Mononuclear cell (primary cell): ENCODE data around the gene PPP4R2. TPM values are rescaled to one million over a fixed set of nuclear protein-coding genes. Genes with fewer than 3 reads are reported as not detected.
"Not testable (repeated sequence)": the region's sequence is repeated elsewhere in the genome, so short reads cannot be mapped to it uniquely, and the experiment has no call there.

Experiments used
- H3K27me3 ChIP-seq: 2 replicates; pipeline ENCODE4 v1.6.0; 2011; ENCODE audit warnings: low read length, control low read depth; ENCODE audit not compliant: insufficient read depth
- H3K4me1 ChIP-seq: 2 replicates; pipeline ENCODE4 v1.5.1; 2011; ENCODE audit warnings: mild to moderate bottlenecking, low read length, control low read depth; ENCODE audit not compliant: insufficient read depth
- H3K4me3 ChIP-seq: 2 replicates; pipeline ENCODE4 v1.5.1; 2011; ENCODE audit warnings: mild to moderate bottlenecking, low read length, moderate library complexity
- H3K9me3 ChIP-seq: 2 replicates; pipeline ENCODE4 v1.5.1; 2011; ENCODE audit warnings: low read depth, mild to moderate bottlenecking, control low read depth, low read length
- total RNA-seq: library from RNA; depleted of rRNA; stranded (reverse); fragments of >200 nt; gene quantifications from one replicate; pipeline ENCODE4 v1.2.3, GENCODE V29; 2012

The PPP4R2 gene
- total RNA-seq, 1 donor, result 74.1 TPM

DNA sequence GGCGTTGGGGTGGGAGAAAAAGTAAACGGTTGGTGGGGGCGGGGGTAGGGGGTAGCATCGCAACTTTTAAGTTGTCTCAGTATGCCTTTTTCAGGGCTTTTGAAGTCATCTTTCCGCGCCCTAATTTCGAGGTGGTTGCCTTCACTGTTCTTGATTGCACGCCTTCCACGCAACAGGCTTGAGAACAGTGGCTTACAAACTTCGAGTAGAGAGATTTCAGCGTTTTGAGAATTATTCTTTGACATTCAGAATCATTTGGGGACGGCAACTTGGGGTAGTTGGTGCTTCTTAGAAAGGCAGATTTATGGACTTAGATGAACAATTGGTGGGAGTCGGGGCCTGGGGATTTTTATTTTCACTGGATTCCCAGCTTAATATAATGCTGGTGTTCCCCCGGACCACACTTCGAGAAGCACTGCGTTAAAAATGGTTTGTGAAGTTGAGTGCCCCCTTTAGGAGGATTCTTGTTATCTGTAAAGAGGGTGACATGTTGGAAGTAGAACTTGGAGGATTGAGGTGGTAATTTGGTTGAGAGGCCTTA, 880 bp downstream of the PPP4R2 start:
- Histone ChIP-seq H3K27me3 (no peaks in the 10 kb centered on the region), H3K9me3 (no peaks in the 10 kb centered on the region), H3K4me1 (peaks cover 45% of the 10 kb centered on the region), H3K4me3 (peak overlapping the region; percentile 82)

DNA sequence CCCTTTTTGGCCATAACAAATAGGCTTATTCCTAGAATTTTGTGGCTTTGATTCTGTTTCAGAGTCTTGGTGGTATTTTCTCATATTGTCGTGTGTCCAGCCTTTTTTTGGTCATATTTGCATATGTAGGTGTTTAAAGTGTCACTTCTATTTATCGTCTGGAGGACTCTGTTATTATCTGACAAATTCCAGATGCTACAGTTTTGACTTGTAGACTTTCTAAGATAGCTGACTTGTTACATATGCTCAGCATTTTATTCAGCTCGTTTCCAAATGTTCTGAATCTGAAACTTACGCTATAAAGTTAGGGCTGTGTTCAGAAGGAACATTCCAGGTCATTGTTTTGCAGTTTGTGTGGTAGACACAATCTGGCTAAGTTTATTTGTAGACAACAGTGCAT, 1.9 kb downstream of the PPP4R2 start:
- Histone ChIP-seq H3K4me1 (peaks cover 45% of the 10 kb centered on the region), H3K9me3 (no peaks in the 10 kb centered on the region), H3K27me3 (no peaks in the 10 kb centered on the region), H3K4me3 (peak overlapping the region; percentile 82)

DNA sequence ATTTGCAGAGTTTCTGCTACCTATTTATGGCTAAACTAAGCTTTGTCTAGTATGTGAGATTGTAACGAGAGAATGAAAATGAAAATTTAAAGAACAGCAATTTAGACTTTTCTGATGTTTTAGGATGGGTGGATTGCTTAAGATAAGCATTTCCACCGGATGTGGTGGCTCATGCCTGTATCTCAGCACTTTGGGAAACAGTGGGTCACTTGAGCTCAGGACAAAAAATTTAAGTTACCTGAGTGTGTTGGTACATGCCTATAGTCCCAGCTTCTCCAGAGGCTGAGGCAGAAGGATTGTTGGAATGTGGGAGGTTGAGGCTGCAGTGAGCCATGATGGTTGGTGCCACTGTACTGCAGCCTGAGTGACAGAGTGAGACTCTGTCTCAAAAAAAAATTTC, 3.3 kb downstream of the PPP4R2 start:
- Histone ChIP-seq H3K27me3 (no peaks in the 10 kb centered on the region), H3K4me1 (peaks cover 51% of the 10 kb centered on the region), H3K4me3 (no peak overlapping the region), H3K9me3 (no peaks in the 10 kb centered on the region)

DNA sequence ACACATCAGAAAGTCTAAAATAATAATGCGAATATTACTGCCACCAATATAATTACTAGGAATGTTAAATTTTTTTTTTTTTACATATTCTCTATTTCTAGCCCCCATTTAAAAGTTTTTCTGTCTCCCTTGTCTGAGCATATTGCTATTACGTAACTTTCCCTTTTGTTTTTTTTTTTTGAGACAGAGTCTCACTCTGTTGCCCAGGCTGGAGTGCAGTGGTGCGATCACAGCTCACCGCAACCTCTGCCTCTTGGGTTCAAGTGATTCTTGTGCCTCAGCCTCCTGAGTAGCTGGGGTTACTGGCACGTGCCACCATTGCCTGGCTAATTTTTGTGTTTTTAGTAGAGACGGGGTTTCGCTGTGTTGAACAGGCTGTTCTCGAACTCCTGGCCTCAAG, 6.4 kb downstream of the PPP4R2 start:
- H3K9me3 ChIP-seq, H3K4me3 ChIP-seq, H3K27me3 ChIP-seq: not testable (repeated sequence)
- peaks cover 45% of the 10 kb centered on the region for H3K4me1 ChIP-seq

DNA sequence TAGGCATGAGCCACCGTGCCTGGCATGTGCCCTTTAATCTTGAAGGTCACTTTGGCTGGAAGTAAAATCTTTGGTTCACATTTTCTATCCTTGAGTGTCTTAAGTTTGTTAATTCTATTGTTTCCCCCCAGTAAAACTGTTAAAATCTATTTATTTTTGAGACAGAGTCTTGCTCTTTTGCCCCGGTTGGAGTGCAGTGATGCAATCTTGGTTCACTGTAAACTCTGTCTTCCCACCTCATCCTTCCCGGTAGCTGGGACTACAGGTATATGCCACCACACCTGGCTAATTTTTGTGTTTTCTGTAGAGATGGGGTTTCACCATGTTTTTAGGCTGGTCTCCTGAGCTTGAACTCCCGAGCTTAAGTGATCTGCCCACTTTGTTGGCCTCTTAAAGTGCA, 7.7 kb downstream of the PPP4R2 start:
- H3K4me1 ChIP-seq, result peaks cover 36% of the 10 kb centered on the region

DNA sequence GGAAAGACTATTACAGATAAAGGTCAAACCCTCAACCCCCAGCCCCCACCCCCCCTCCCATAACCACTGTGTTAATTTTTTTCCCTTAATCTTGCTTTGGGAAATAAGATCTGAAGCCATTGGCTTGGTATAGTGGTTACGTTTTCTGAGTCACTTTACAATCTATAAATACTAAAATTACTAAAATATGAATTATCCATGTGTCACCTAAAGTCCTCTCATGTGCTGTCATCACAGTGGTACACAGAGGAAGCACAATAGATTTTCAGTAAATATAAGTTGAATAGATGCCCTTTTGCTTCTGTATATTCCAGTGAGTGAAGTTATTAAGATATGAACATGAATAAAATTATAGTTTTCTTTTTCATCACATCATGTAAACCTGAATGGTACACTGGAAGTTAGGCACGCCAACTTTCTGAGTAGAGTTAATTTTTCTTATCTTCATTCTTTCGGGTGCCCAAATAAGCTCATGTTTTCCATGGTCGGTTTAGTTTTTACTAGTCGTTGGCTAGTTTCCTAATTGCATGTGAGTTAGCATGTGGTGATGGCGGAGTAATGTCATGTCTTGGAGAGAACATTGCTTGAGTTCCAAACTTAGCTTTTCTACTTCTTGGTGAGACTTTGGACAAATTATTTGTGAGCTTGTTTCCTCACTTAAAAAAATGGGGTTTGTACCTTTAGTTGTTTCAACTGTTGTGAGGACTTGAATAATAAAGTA, 11.5 kb downstream of the PPP4R2 start:
- no peaks in the 10 kb centered on the region for H3K27me3 ChIP-seq
- H3K4me3 ChIP-seq, result no peak overlapping the region
- no peaks in the 10 kb centered on the region for H3K9me3 ChIP-seq
- peaks cover 19% of the 10 kb centered on the region for H3K4me1 ChIP-seq

More for the DNA sequence above, 7.7 kb downstream of the PPP4R2 start:
- no peaks in the 10 kb centered on the region for H3K27me3 ChIP-seq
- H3K9me3 ChIP-seq, result no peaks in the 10 kb centered on the region
- no peak overlapping the region for H3K4me3 ChIP-seq

DNA sequence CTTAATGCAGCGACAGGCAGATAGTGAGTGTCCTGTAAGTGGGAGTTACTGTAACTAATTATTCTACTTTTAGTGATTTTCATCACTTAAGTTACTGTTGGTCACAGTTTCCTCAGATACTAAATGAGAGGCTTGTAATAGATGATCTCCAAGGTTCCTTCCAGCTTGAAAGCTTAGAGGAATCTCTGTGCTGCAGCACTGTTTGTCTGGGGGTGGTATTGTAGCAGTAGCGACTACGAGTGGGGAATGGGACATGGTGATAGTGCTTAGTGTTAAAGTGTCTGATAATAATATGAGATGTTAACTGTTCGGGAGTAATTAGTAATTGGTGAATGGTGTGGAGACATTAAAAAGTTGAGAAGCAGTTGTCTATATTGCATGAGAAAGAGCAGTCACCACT, 12.4 kb downstream of the PPP4R2 start:
- H3K27me3 ChIP-seq, result no peaks in the 10 kb centered on the region
- no peaks in the 10 kb centered on the region for H3K9me3 ChIP-seq
- no peak overlapping the region for H3K4me3 ChIP-seq
- H3K4me1 ChIP-seq, result peaks cover 21% of the 10 kb centered on the region

DNA sequence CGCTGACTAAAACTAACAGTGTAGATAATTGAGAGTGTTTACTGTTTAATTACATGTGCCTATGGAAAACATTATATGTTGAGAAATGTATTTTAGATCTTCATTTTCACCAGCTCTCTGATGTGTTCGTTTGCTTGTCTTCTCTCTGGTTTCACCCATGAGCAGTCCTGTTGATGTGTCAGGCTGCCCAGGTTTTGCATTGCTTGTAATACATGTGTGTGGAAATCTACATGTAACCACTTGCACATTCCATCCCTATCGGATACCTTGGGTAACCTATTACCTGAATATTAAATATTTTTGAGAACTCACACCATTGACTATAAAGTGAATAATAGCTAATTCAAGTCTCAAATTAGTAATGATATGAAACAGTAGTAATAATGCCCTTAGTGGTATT, 13.1 kb downstream of the PPP4R2 start:
- peaks cover 16% of the 10 kb centered on the region for H3K4me1 ChIP-seq
- H3K4me3 ChIP-seq, result no peak overlapping the region
- H3K27me3 ChIP-seq, result no peaks in the 10 kb centered on the region
- no peaks in the 10 kb centered on the region for H3K9me3 ChIP-seq

DNA sequence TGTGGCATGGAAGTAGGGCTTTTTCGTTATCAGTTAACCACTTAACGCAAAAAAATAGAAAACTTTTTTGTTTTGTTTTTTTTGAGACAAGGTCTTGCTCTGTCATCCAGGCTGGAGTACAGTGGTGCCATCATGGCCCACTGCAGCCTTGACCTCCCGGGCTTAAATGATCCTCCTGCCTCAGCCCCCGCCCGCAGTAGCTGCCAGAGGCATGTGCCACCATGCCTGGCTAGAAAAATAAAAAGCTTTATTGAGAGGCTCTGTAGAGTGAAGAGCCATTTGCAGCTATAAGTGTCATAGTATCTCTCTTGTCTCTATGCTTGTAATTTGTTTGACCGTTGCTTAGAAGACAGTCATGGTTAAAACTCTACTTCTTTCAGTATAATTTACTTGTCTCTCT, 13.5 kb downstream of the PPP4R2 start:
- H3K9me3 ChIP-seq, result no peaks in the 10 kb centered on the region
- peaks cover 16% of the 10 kb centered on the region for H3K4me1 ChIP-seq
- H3K4me3 ChIP-seq, result no peak overlapping the region
- no peaks in the 10 kb centered on the region for H3K27me3 ChIP-seq

DNA sequence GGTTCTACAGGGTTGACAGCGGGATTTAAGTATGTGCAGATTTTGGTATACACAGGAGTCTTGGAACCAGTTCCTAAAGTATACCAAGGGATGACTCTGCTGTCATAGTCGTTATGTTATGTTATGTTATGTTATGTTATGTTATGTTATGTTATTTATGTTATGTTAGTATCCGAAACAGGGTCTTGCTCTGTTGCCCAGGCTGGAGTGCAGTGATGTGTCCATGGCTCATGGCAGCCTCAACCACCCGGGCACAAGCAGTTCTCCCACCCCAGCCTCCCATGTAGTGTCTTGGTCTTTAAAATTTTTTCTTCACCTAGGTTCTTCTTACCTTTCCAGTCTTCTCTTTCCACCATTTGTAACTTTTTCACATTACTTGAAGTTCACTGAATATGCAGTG, 21.7 kb downstream of the PPP4R2 start:
- H3K4me1 ChIP-seq, result peaks cover 14% of the 10 kb centered on the region
- no peak overlapping the region for H3K4me3 ChIP-seq
- no peaks in the 10 kb centered on the region for H3K27me3 ChIP-seq
- H3K9me3 ChIP-seq, result no peaks in the 10 kb centered on the region

DNA sequence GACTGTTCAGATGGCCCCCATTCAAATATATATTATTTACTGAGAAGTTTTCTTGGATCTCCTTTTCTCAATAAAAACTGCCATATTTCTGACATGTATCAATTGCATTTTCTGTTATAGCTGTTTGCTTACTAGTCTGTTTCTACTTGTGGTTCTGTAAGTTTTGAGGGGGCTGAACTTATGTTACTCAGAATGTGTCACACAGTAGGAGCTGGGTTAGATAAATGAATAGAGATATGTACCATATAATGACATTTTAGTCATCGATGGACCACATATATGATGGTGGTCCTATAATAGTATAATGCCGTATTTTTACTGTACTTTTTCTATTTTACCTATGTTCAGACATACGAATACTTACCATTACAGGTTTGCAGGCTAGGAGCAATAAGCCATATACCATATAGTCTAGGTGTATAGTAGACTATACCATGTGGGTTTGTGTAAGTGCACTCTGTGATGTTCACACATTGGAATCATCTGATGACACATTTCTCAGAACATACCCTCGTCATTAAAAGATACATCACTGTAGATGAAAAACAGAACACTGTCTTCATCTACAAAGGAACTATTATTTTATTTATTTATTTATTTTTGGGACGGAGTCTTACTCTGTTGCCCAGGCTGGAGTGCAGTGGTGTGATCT, 22.3 kb downstream of the PPP4R2 start:
- peaks cover 11% of the 10 kb centered on the region for H3K4me1 ChIP-seq
- H3K27me3 ChIP-seq, result no peaks in the 10 kb centered on the region
- no peaks in the 10 kb centered on the region for H3K9me3 ChIP-seq
- H3K4me3 ChIP-seq, result no peak overlapping the region

DNA sequence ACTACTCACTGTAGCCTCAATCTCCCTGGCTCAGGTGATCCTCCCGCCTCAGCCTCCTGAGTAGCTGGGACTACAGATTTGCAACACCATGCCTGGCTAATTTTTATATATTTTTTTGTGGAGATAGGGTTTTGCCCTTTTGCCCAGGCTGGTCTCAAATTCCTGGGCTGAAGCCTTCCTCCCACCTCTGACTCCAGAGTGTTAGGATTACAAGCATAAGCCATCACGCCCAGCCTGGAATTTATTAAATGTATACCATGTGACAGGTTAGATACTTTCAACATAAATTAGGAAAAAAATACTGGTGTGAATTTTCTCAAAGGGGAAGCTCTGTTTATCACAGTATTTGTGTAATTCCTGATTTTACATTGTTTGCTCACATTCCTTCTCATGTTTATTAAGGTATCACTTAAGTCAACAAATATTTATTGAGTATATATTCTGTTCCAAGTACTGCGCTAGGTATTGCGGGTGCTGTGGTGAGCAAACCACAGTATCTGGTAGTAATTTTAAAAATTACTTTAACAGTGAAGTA, 24.8 kb downstream of the PPP4R2 start:
- H3K4me1 ChIP-seq, result peaks cover 11% of the 10 kb centered on the region
- no peaks in the 10 kb centered on the region for H3K27me3 ChIP-seq
- H3K9me3 ChIP-seq, result no peaks in the 10 kb centered on the region
- no peak overlapping the region for H3K4me3 ChIP-seq

DNA sequence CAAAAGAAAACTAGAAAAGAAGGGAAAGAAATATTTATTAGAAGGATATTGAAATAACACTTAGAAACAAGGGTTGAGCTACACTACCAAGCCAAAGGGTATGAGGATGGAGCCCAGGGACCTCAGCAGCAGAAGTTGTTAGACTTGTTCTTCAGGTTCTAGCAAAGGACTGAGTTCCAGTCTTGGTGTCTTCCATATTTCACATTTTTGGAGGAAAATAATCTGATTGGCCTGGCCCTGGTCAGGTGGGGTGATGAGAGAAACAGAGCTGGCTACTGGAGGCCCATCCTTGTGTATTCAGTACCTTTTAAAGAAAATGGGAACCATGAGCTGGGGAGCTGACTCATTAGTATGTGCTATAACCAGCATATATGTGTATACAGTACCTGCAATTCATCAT, 28.2 kb downstream of the PPP4R2 start:
- Histone ChIP-seq H3K4me1 (peaks cover 28% of the 10 kb centered on the region), H3K4me3 (no peak overlapping the region), H3K27me3 (no peaks in the 10 kb centered on the region), H3K9me3 (no peaks in the 10 kb centered on the region)

DNA sequence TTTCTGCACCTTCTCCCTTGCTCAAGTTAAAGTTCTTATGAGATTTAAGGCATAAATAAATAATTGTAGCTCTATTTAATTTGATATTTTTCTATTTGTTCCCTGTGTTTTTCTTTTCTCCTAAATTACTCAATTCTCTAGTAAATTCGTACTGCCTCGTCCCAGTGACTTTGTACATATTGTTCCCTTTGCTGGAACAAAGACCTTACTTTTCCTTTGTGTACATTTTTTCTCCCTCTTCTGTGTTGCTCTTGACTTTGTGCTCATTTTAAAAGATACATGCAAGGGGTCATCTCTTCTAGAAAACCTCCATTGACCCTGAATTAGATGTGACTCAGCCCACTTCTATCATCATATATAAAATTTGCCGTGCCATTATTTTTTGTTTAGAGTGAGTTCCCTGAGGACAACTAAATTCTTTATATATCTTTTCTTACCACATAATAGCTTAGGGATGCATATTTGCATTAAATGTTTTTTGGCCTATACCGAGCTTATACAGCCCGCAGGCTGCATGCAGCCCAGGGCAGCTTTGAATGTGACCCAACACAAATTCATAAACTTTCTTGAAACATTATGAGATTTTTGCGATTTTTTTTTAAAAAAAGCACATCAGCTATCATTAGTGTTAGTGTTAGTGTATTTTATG, 29.6 kb downstream of the PPP4R2 start:
- Histone ChIP-seq H3K4me3 (no peak overlapping the region), H3K27me3 (no peaks in the 10 kb centered on the region), H3K9me3 (no peaks in the 10 kb centered on the region), H3K4me1 (peaks cover 28% of the 10 kb centered on the region)

DNA sequence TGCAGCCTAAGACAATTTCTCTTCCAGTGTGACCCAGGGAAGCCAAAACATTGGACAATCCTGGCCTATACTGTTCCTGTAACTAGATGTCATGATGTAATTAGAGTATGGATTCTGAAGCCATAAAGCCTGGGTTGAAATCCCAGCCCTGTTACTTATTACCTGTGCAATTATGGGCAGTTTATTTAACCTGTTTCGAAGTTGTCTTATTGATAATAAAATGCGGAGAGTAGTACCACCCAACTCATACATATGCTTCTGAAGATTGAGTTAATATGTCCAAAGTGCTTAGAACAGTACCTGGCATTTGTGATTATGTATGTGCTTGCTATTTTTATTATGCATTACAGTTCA, 30.1 kb downstream of the PPP4R2 start:
- no peaks in the 10 kb centered on the region for H3K27me3 ChIP-seq
- H3K4me1 ChIP-seq, result peaks cover 28% of the 10 kb centered on the region
- H3K9me3 ChIP-seq, result no peaks in the 10 kb centered on the region
- no peak overlapping the region for H3K4me3 ChIP-seq
